Thoracic aorta (tissue), 2 donors: ENCODE measurements around the gene RTRAF. TPM values are rescaled to one million over a fixed set of nuclear protein-coding genes. Genes with fewer than 3 reads are reported as not detected.

Experiments
- ATAC-seq: fragments of 150-250 bp; one replicate; pipeline ENCODE4 v1.8.0; 2017; ENCODE audit warnings: low read depth; ENCODE audit not compliant: insufficient number of reproducible peaks, low FRiP score
- DNase-seq: peaks from one replicate; pipeline ENCODE4 v3.0.0-alpha.2; 2020; ENCODE audit warnings: low spot score
- H3K27ac ChIP-seq, 2 donors: fragments of 200-600 bp; sonication (generic); 1 replicate in 1 of 2; 2 replicates in 1 of 2; pipeline ENCODE4 v1.5.1; 2016; ENCODE audit warnings: mild to moderate bottlenecking in 2 of 2, moderate library complexity in 2 of 2
- H3K27me3 ChIP-seq: fragments of 200-600 bp; sonication (generic); replicated peaks from 2 replicates; pipeline ENCODE4 v1.6.0; 2016; ENCODE audit warnings: mild to moderate bottlenecking; ENCODE audit not compliant: insufficient read depth
- H3K36me3 ChIP-seq: fragments of 200-600 bp; sonication (generic); one replicate; pipeline ENCODE4 v1.5.1; 2016
- H3K4me1 ChIP-seq, 2 donors: fragments of 200-600 bp; sonication (generic); 1 replicate in 1 of 2; 2 replicates in 1 of 2; pipeline versions ENCODE4 v1.5.1 to v1.6.0; 2016; ENCODE audit warnings: low read depth in 2 of 2, mild to moderate bottlenecking in 1 of 2; ENCODE audit not compliant: control insufficient read depth in 1 of 2
- H3K4me3 ChIP-seq: fragments of 200-600 bp; sonication (generic); 2 replicates; pipeline ENCODE4 v1.5.1; 2016; ENCODE audit warnings: mild to moderate bottlenecking
- H3K9me3 ChIP-seq: fragments of 200-600 bp; sonication (generic); 2 replicates; pipeline ENCODE4 v1.5.1; 2016
- CTCF ChIP-seq: fragments of 200-600 bp; sonication (generic); IDR thresholded peaks from one replicate; pipeline ENCODE4 v1.5.1; 2019; ENCODE audit warnings: antibody characterized with exemption
- total RNA-seq, 2 donors: library from RNA; depleted of rRNA; stranded (reverse); fragments of >200 nt; gene quantifications; one replicate each; pipeline versions ENCODE4 v1.1.0 to v1.2.3, GENCODE V29; 2016

Gene RTRAF
- total RNA-seq, 2 donors from 2014 or later: 36.9 to 44.8 TPM

GRCh38 chr14:52023518-52023917 lies 34.2 kb downstream of the RTRAF start:
- Histone ChIP-seq H3K9me3 (no peaks in the 10 kb centered on the region), H3K27me3 (no peaks in the 10 kb centered on the region), H3K36me3 (peaks cover 2% of the 10 kb centered on the region), H3K4me1 (peaks cover 4 to 28% of the 10 kb centered on the region in 2 donors), H3K27ac (no peak overlapping the region), H3K4me3 (no peak overlapping the region)
- ATAC-seq (no peak), DNase-seq (no peak)
- TF ChIP-seq CTCF: no peak

- H3K4me1 ChIP-seq: peaks cover 4 to 28% of the 10 kb centered on the region in 2 donors
- no peak for TF ChIP-seq CTCF
- H3K27ac ChIP-seq: peak overlapping the region; percentile 19 to 52
- no peaks in the 10 kb centered on the region for H3K27me3 ChIP-seq
- ATAC-seq: no peak
- no peaks in the 10 kb centered on the region for H3K36me3 ChIP-seq
- no peaks in the 10 kb centered on the region for H3K9me3 ChIP-seq
- H3K4me3 ChIP-seq: no peak overlapping the region
- DNase-seq: no peak
Measured at GRCh38 chr14:52025310-52025709, 36.0 kb downstream of the RTRAF start.

GRCh38 chr14:52026017-52026660 lies 36.8 kb downstream of the RTRAF start:
- Histone ChIP-seq H3K27me3 (no peaks in the 10 kb centered on the region), H3K36me3 (no peaks in the 10 kb centered on the region), H3K27ac (peak overlapping the region; percentile 19 to 52), H3K4me1 (peaks cover 4 to 32% of the 10 kb centered on the region in 2 donors), H3K4me3 (no peak overlapping the region), H3K9me3 (no peaks in the 10 kb centered on the region)
- ATAC-seq: no peak
- no peak for DNase-seq
- no peak for TF ChIP-seq CTCF

- no peak for DNase-seq
- Histone ChIP-seq H3K4me1 (peaks cover 4 to 38% of the 10 kb centered on the region in 2 donors), H3K36me3 (no peaks in the 10 kb centered on the region), H3K4me3 (no peak overlapping the region), H3K9me3 (no peaks in the 10 kb centered on the region), H3K27me3 (no peaks in the 10 kb centered on the region), H3K27ac (no peak overlapping the region)
- no peak for TF ChIP-seq CTCF
- no peak for ATAC-seq
Measured at GRCh38 chr14:52026901-52027300, 37.6 kb downstream of the RTRAF start.

GRCh38 chr14:52029881-52030280 lies 40.5 kb downstream of the RTRAF start:
- TF ChIP-seq CTCF: no peak
- Histone ChIP-seq H3K36me3 (no peaks in the 10 kb centered on the region), H3K4me3 (no peak overlapping the region), H3K9me3 (no peaks in the 10 kb centered on the region), H3K27me3 (no peaks in the 10 kb centered on the region), H3K4me1 (peaks cover 12 to 42% of the 10 kb centered on the region in 2 donors), H3K27ac (no peak overlapping the region)
- DNase-seq: no peak
- ATAC-seq: no peak
